HEK293 (cell line): ENCODE results near the gene MLPH.

Source experiments
- CTCF ChIA-PET: fragments of 350-600 bp; formaldehyde crosslinking; extraction: SDS; loops from one replicate; lab custom pipeline; 2021; ENCODE audit warnings: antibody characterized with exemption; lab: Yijun Ruan, JAX
- POLR2A ChIA-PET: fragments of 300-600 bp; formaldehyde crosslinking; extraction: SDS; loops from one replicate; lab custom pipeline; 2020; ENCODE audit warnings: antibody characterized with exemption, inconsistent platforms; lab: Yijun Ruan, JAX
- H3K27ac ChIP-seq: fragments of 200-500 bp; sonication (Bioruptor generic); 2 replicates; pipeline ENCODE4 v1.5.1; 2014; ENCODE audit warnings: low read depth, low read length, control low read depth, inconsistent platforms; ENCODE audit errors: extremely low read depth
- H3K36me3 ChIP-seq, 2 experiments: fragments of 200-500 bp in 1 of 2; sonication (Bioruptor generic) in 1 of 2; 1 replicate in 1 of 2; 2 replicates in 1 of 2; pipeline ENCODE4 v1.5.1; 2014 to 2017; ENCODE audit warnings: inconsistent platforms in 2 of 2, low read length in 2 of 2; ENCODE audit not compliant: control insufficient read depth in 2 of 2, insufficient read depth in 1 of 2
- H3K4me1 ChIP-seq: fragments of 200-500 bp; sonication (Bioruptor generic); 2 replicates; pipeline ENCODE4 v1.5.1; 2014; ENCODE audit warnings: mild to moderate bottlenecking, low read length, inconsistent platforms; ENCODE audit not compliant: control insufficient read depth, insufficient read depth
- H3K4me3 ChIP-seq: 2 replicates; pipeline ENCODE4 v1.5.1; 2011; ENCODE audit warnings: low read depth, mild to moderate bottlenecking, control low read depth, low read length, moderate library complexity
- H3K9me3 ChIP-seq: fragments of 200-500 bp; sonication (Bioruptor generic); 2 replicates; pipeline ENCODE4 v1.5.1; 2014; ENCODE audit warnings: low read depth, low read length, inconsistent platforms; ENCODE audit not compliant: control insufficient read depth, insufficient read depth
- BCL11A ChIP-seq: fragments of 450-650 bp; formaldehyde crosslinking; IDR thresholded peaks from 2 replicates; pipeline ENCODE4 v1.5.1; 2016; ENCODE audit warnings: low read depth, missing biosample characterization, missing genetic modification characterization
- HOXA7 ChIP-seq: sonication (generic); formaldehyde crosslinking; IDR thresholded peaks from 2 replicates; pipeline ENCODE4 v1.8.1; 2022; ENCODE audit warnings: missing genetic modification reagents, borderline replicate concordance
- KLF7 ChIP-seq: fragments of 450-650 bp; formaldehyde crosslinking; IDR thresholded peaks from 2 replicates; pipeline ENCODE4 v1.5.1; 2016; ENCODE audit warnings: missing biosample characterization, missing genetic modification characterization, borderline replicate concordance
- KLF8 ChIP-seq: fragments of 450-650 bp; formaldehyde crosslinking; IDR thresholded peaks from 2 replicates; pipeline ENCODE4 v1.5.1; 2016; ENCODE audit warnings: missing biosample characterization, missing genetic modification characterization
- MYNN ChIP-seq: fragments of 450-650 bp; formaldehyde crosslinking; IDR thresholded peaks from 2 replicates; pipeline ENCODE4 v1.5.1; 2016; ENCODE audit warnings: missing biosample characterization, missing genetic modification characterization, borderline replicate concordance
- PRDM1 ChIP-seq: fragments of 450-650 bp; formaldehyde crosslinking; IDR thresholded peaks from 2 replicates; pipeline ENCODE4; 2016; ENCODE audit warnings: missing biosample characterization, missing genetic modification characterization
- PRDM2 ChIP-seq: fragments of 450-650 bp; formaldehyde crosslinking; IDR thresholded peaks from 2 replicates; pipeline ENCODE4 v1.5.1; 2016; ENCODE audit warnings: missing biosample characterization, missing genetic modification characterization, borderline replicate concordance
- SCRT1 ChIP-seq: fragments of 450-650 bp; formaldehyde crosslinking; IDR thresholded peaks from 2 replicates; pipeline ENCODE4 v1.5.1; 2016; ENCODE audit warnings: missing biosample characterization, missing genetic modification characterization, borderline replicate concordance
- ZBTB21 ChIP-seq: fragments of 450-650 bp; formaldehyde crosslinking; IDR thresholded peaks from 2 replicates; pipeline ENCODE4 v1.5.1; 2017; ENCODE audit warnings: missing biosample characterization, missing genetic modification characterization
- ZNF132 ChIP-seq: fragments of 450-650 bp; formaldehyde crosslinking; IDR thresholded peaks from 2 replicates; pipeline ENCODE4 v1.5.1; 2017; ENCODE audit warnings: missing biosample characterization, missing genetic modification characterization, borderline replicate concordance
- ZNF133 ChIP-seq: fragments of 450-650 bp; formaldehyde crosslinking; IDR thresholded peaks from 2 replicates; pipeline ENCODE4 v1.5.1; 2016; ENCODE audit warnings: missing biosample characterization, missing genetic modification characterization
- ZNF18 ChIP-seq: fragments of 450-650 bp; formaldehyde crosslinking; IDR thresholded peaks from 2 replicates; pipeline ENCODE4 v1.5.1; 2016; ENCODE audit warnings: missing biosample characterization, missing genetic modification characterization
- ZNF2 ChIP-seq: fragments of 450-650 bp; formaldehyde crosslinking; IDR thresholded peaks from 2 replicates; pipeline ENCODE4 v1.5.1; 2016; ENCODE audit warnings: missing biosample characterization, missing genetic modification characterization
- ZNF211 ChIP-seq: fragments of 450-650 bp; formaldehyde crosslinking; IDR thresholded peaks from 2 replicates; pipeline ENCODE4 v1.5.1; 2016; ENCODE audit warnings: low read depth, missing biosample characterization, missing genetic modification characterization
- ZNF239 ChIP-seq: fragments of 450-650 bp; formaldehyde crosslinking; IDR thresholded peaks from 2 replicates; pipeline ENCODE4 v1.5.1; 2016; ENCODE audit warnings: missing biosample characterization, missing genetic modification characterization
- ZNF266 ChIP-seq: fragments of 450-650 bp; formaldehyde crosslinking; IDR thresholded peaks from 2 replicates; pipeline ENCODE4 v1.5.1; 2016; ENCODE audit warnings: missing biosample characterization, missing genetic modification characterization, low read depth
- ZNF280C ChIP-seq: fragments of 450-650 bp; formaldehyde crosslinking; IDR thresholded peaks from 2 replicates; pipeline ENCODE4 v1.5.1; 2016; ENCODE audit warnings: missing biosample characterization, missing genetic modification characterization
- ZNF48 ChIP-seq: fragments of 450-650 bp; formaldehyde crosslinking; IDR thresholded peaks from 2 replicates; pipeline ENCODE4 v1.5.1; 2016; ENCODE audit warnings: missing biosample characterization, missing genetic modification characterization
- ZNF571 ChIP-seq: fragments of 450-650 bp; formaldehyde crosslinking; IDR thresholded peaks from 2 replicates; pipeline ENCODE4 v1.5.0; 2017; ENCODE audit warnings: missing biosample characterization, missing genetic modification characterization
- ZNF610 ChIP-seq: fragments of 450-650 bp; formaldehyde crosslinking; IDR thresholded peaks from 2 replicates; pipeline ENCODE4 v1.5.1; 2016; ENCODE audit warnings: missing biosample characterization, missing genetic modification characterization, borderline replicate concordance
- ZNF664 ChIP-seq: fragments of 450-650 bp; formaldehyde crosslinking; IDR thresholded peaks from 2 replicates; pipeline ENCODE4 v1.5.1; 2016; ENCODE audit warnings: missing biosample characterization, missing genetic modification characterization
- ZNF747 ChIP-seq: fragments of 450-650 bp; formaldehyde crosslinking; IDR thresholded peaks from 2 replicates; pipeline ENCODE4 v1.5.1; 2016; ENCODE audit warnings: missing biosample characterization, missing genetic modification characterization
- ZNF768 ChIP-seq: fragments of 450-650 bp; formaldehyde crosslinking; IDR thresholded peaks from 2 replicates; pipeline ENCODE4 v1.5.1; 2018; ENCODE audit warnings: missing biosample characterization, mild to moderate bottlenecking, missing genetic modification characterization
- ZNF830 ChIP-seq: fragments of 450-650 bp; IDR thresholded peaks from 2 replicates; pipeline ENCODE4 v1.5.0; 2018; ENCODE audit warnings: missing biosample characterization, missing genetic modification characterization, low read depth, mild to moderate bottlenecking, moderate library complexity

Gene MLPH

GRCh38 chr2:237512774-237513466 lies 25.9 kb downstream of the MLPH start (continued):
- TF ChIP-seq ZNF2 (tag by site-specific recombination) (peak; percentile 37; the same call in 1 of the 2 replicates), ZNF747 (tag by site-specific recombination) (no peak), HOXA7 (CRISPR knock-in tag) (no peak), ZNF132 (tag by site-specific recombination) (no peak), SCRT1 (tag by site-specific recombination) (peak; percentile 83), PRDM1 (tag by site-specific recombination) (no peak), MYNN (tag by site-specific recombination) (no peak), ZNF610 (tag by site-specific recombination) (no peak), ZNF18 (tag by site-specific recombination) (no peak), PRDM2 (tag by site-specific recombination) (no peak), ZNF664 (tag by site-specific recombination) (no peak), ZBTB21 (no peak)
- TF ChIP-seq, all 188 proteins: peak for 8

GRCh38 chr2:237513693-237514092 lies 26.6 kb downstream of the MLPH start:
- no peak overlapping the region for H3K4me3 ChIP-seq
- no peaks in the 10 kb centered on the region for H3K9me3 ChIP-seq
- no peak for TF ChIP-seq ZNF133 (tag by site-specific recombination)
- TF ChIP-seq ZNF768 (tag by site-specific recombination) = no peak
- no peak for TF ChIP-seq ZNF830 (tag by site-specific recombination)
- TF ChIP-seq KLF8 (tag by site-specific recombination) = no peak
- TF ChIP-seq ZNF239 (tag by site-specific recombination) = no peak
- no peak for TF ChIP-seq ZNF211 (tag by site-specific recombination)
- TF ChIP-seq ZNF571 (tag by site-specific recombination) = no peak
- no peak for TF ChIP-seq PRDM1 (tag by site-specific recombination)
- TF ChIP-seq ZNF266 (tag by site-specific recombination) = no peak
- TF ChIP-seq BCL11A = no peak
- TF ChIP-seq ZNF2 (tag by site-specific recombination) = no peak
- TF ChIP-seq ZNF48 = no peak
- TF ChIP-seq ZNF280C (tag by site-specific recombination) = no peak
- no peak for TF ChIP-seq KLF7 (tag by site-specific recombination)
- no peaks in the 10 kb centered on the region for H3K4me1 ChIP-seq
- POLR2A ChIA-PET = no interaction called here
- no peaks in the 10 kb centered on the region for H3K36me3 ChIP-seq
- no peak overlapping the region for H3K27ac ChIP-seq
- CTCF ChIA-PET = interaction anchor here (0.7 to 11.8 kb wide), 26 partner anchors 12 to 749 kb away, joined by 3 to 256 read pairs (median 6); no protein-coding TSS in a partner anchor
